HEK293T (cell line): ENCODE measurements around the gene SLC19A1.

Source experiments
- CTCF ChIA-PET: fragments of 350-600 bp; formaldehyde crosslinking; extraction: SDS; loops from one replicate; lab custom pipeline; 2021; ENCODE audit warnings: antibody characterized with exemption, inconsistent platforms; lab: Yijun Ruan, JAX
- POLR2A ChIA-PET: fragments of 350-600 bp; formaldehyde crosslinking; extraction: SDS; loops from one replicate; lab custom pipeline; 2020; ENCODE audit warnings: antibody characterized with exemption, inconsistent platforms; lab: Yijun Ruan, JAX
- DNase-seq: peaks from one replicate; pipeline ENCODE4 v3.0.0; 2012; ENCODE audit warnings: mixed read lengths; ENCODE audit errors: extremely low spot score
- ARNT ChIP-seq: fragments of 450-650 bp; IDR thresholded peaks from 2 replicates; pipeline ENCODE4 v1.6.1; 2017; ENCODE audit warnings: mild to moderate bottlenecking
- BHLHE40 ChIP-seq: fragments of 450-650 bp; IDR thresholded peaks from 2 replicates; pipeline ENCODE4 v1.6.1; 2016; ENCODE audit warnings: mild to moderate bottlenecking, moderate library complexity, borderline replicate concordance
- CTBP1 ChIP-seq: fragments of 450-650 bp; IDR thresholded peaks from 2 replicates; pipeline ENCODE4 v1.6.1; 2016; ENCODE audit warnings: borderline replicate concordance
- ELF4 ChIP-seq: fragments of 450-650 bp; IDR thresholded peaks from 2 replicates; pipeline ENCODE4 v1.6.1; 2017; ENCODE audit warnings: antibody characterized with exemption
- FOXA1 ChIP-seq: fragments of 450-650 bp; IDR thresholded peaks from 2 replicates; pipeline ENCODE4 v1.6.1; 2016; ENCODE audit warnings: mild to moderate bottlenecking
- FOXK2 ChIP-seq: fragments of 450-650 bp; IDR thresholded peaks from 2 replicates; pipeline ENCODE4 v1.6.1; 2016; ENCODE audit warnings: mild to moderate bottlenecking
- FOXM1 ChIP-seq: fragments of 450-650 bp; IDR thresholded peaks from 2 replicates; pipeline ENCODE4 v1.6.1; 2017; ENCODE audit warnings: mild to moderate bottlenecking, borderline replicate concordance
- HDGF ChIP-seq: fragments of 450-650 bp; IDR thresholded peaks from 2 replicates; pipeline ENCODE4 v1.6.1; 2017; ENCODE audit warnings: antibody characterized with exemption, borderline replicate concordance
- L3MBTL2 ChIP-seq: fragments of 450-650 bp; conservative IDR thresholded peaks from 2 replicates; pipeline ENCODE4 v1.6.1; 2016; ENCODE audit warnings: mild to moderate bottlenecking
- LEF1 ChIP-seq: fragments of 450-650 bp; IDR thresholded peaks from 2 replicates; pipeline ENCODE4 v1.6.1; 2017; ENCODE audit warnings: mild to moderate bottlenecking, borderline replicate concordance
- NFRKB ChIP-seq: fragments of 450-650 bp; IDR thresholded peaks from 2 replicates; pipeline ENCODE4 v1.6.1; 2016; ENCODE audit warnings: mild to moderate bottlenecking, moderate library complexity
- SP1 ChIP-seq: fragments of 450-650 bp; IDR thresholded peaks from 2 replicates; pipeline ENCODE4 v1.6.1; 2017
- SUZ12 ChIP-seq: fragments of 450-650 bp; IDR thresholded peaks from 2 replicates; pipeline ENCODE4 v1.6.1; 2016; ENCODE audit warnings: mild to moderate bottlenecking
- TARDBP ChIP-seq: fragments of 450-650 bp; IDR thresholded peaks from 2 replicates; pipeline ENCODE4 v1.6.1; 2016
- ZNF384 ChIP-seq: fragments of 450-650 bp; IDR thresholded peaks from 2 replicates; pipeline ENCODE4 v1.6.1; 2016
- TF ChIP-seq, protein P1 (sequence below): fragments of 450-650 bp; IDR thresholded peaks from 2 replicates; pipeline ENCODE4 v1.6.1; 2016

SLC19A1 gene

DNA sequence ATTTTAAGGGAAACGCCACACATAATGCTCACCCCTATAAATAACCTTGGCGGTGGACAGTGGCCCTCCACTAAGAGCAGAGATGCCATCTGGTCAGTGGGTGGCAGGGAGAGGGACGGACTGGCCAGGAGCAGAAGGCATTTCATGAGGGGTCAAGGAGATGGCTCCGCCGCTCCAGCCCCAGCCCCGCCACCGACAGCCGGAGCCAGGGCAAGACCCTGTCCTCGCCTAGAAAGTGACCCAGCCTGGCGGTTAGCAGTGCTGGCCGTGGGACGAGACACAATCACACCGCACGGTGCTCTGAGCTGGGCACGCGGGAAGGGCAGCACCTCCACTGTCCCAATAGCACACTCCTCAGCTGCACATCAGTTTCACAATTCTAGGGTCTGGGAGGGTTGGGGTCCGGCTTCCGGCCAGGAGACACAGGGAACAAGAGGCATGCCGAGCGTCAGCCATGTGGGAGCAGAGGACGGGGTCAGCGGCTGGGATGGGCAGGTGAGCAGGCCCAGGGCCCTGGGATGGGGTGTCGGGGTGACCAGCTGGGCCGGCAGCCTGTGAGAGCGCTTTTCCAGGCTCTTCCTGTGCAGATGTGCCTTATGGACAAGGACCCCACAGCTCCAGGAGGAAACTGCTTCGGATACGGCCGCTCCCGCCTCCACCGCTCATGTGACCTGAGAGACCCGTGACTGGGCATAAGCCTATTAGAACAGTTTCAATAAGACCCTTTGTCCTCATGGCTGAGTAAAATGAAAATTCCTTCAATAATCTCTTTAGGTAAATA, 5.7 kb downstream of the SLC19A1 start:
- CTCF ChIA-PET: no interaction called here
- TF ChIP-seq TARDBP: no peak
- POLR2A ChIA-PET: no interaction called here
- no peak for DNase-seq

DNA sequence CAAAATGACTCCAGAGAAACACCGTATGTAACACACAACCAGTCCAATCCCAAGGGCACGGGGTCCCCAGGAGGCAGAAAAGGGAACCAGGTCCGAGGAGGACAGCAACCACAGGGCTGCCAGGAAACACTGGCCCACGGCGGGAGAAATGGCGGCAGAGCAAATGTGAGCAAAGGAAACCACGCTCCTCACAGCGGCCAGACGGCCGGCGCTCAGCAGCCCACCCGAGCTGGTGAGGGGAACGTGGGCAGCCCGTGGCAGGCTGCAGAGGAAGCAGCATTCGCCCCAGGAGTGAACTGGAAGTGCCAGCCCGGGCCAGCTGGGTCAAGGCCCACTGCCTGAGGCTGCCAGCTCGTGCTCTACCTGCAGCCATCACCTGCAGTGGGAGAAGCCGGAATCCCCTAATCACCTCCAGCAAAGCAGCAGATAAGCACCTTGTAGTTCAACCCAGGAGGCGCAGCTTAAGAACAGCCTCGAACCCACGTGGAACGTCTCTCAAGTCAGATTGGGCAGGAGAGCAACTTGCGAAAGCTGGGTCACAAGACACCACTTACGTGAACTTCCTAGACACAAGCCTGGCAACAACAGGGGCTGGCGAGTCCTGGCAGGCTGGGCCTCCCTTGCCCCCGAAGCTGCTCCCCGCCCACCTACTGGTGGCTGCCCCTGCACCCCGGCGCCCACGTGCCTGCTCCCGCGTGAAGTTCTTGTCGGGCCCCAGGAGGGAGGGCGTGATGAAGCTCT, 6.7 kb downstream of the SLC19A1 start:
- no peak for TF ChIP-seq SP1
- no peak for TF ChIP-seq ARNT
- no peak for TF ChIP-seq FOXA1
- TF ChIP-seq BHLHE40: no peak
- TF ChIP-seq FOXK2: no peak
- no peak for TF ChIP-seq L3MBTL2
- TF ChIP-seq ZNF384: no peak
- TF ChIP-seq CTBP1: no peak
- CTCF ChIA-PET: no interaction called here
- POLR2A ChIA-PET: no interaction called here
- DNase-seq: no peak

DNA sequence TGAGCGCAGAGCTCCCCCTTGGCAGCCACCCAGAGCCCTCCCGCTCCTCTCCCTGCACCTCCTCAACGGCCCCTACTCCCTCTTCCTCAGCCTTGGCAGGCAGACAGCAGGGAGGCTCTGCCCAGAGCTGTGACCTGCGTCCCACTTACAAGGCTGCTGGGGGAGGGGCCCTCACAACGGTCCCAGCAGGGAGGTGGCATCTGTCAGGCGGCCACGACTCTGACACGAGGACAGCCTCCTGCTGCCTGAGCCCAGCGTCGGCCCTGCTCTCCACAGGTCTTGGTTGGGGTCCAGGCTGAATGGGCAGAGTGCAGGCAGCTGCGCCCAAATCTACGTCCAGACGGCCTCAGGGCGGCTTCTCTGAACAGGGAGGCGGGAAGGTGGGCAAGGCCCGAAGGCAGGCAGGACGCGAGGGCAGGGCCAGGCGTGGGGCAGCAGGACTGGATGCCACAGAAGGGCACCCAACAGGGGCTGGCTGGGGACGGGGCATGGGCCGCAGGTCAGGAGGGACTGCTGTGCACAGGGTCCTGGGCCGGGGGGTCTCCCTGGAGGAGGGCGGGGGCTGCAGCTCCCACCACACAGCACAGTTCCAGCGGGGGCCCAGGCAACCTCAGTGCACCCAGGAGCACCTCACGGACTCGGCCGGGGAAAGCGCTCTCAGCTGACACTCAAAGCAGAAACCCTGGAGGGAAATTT, 7.5 kb downstream of the SLC19A1 start:
- DNase-seq: no peak
- TF ChIP-seq HDGF: no peak
- TF ChIP-seq FOXM1: no peak
- TF ChIP-seq ELF4: no peak
- TF ChIP-seq ARNT: no peak
- no peak for TF ChIP-seq BHLHE40
- TF ChIP-seq ZNF384: no peak
- TF ChIP-seq NFRKB: no peak
- TF ChIP-seq FOXA1: no peak
- ChIA-PET POLR2A (no interaction called here), CTCF (no interaction called here)

DNA sequence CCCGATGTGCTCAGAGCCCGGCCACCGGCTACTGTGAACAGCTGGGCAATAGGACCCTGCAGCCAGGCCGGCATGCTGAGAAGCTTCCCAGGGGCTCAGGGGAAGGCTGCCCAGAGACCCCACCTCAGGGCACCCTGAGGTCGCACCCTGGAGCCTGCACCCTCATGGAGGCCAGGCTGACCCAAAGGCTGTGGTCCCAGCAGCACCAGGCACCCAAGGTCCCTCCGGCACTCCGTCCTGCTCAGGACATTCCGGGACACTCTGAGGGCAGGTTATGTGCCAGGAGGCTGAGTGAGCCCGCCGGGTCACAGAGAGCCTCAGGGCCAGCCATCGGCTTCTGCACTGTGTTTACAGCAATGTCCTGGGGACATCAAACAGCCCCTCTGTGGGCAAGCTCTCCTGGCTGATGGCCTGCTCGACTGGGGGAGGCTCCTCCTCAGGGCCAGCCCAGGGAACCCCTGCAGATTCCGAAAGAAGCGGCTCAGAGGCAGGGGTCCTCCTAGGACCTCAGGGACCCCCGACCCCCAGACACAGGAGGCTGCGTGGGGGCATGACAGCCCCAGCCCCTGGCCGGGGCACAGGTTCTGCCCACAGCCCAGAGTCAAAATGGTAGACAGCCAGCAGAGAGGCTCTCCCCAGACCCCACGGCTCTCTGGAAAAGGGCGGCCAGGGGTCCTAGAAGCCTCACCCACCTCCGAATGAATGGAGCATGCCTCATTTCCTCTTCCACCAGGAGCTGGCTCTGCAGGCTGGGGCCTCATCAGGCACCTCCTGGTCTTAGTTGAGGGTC, 8.2 kb downstream of the SLC19A1 start:
- POLR2A ChIA-PET: no interaction called here
- TF ChIP-seq HDGF (no peak), FOXK2 (no peak), CTBP1 (no peak), ELF4 (no peak), LEF1 (no peak), NFRKB (no peak), FOXA1 (no peak), ARNT (no peak), TARDBP (no peak)
- TF ChIP-seq, protein P1, sequence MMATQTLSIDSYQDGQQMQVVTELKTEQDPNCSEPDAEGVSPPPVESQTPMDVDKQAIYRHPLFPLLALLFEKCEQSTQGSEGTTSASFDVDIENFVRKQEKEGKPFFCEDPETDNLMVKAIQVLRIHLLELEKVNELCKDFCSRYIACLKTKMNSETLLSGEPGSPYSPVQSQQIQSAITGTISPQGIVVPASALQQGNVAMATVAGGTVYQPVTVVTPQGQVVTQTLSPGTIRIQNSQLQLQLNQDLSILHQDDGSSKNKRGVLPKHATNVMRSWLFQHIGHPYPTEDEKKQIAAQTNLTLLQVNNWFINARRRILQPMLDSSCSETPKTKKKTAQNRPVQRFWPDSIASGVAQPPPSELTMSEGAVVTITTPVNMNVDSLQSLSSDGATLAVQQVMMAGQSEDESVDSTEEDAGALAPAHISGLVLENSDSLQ: no peak
- no peak for DNase-seq
- CTCF ChIA-PET: no interaction called here

GRCh38 chr21:45533361-45533845, 8.8 kb downstream of the SLC19A1 start:
- ChIA-PET POLR2A (no interaction called here), CTCF (no interaction called here)
- DNase-seq: no peak
- no peak for TF ChIP-seq L3MBTL2

GRCh38 chr21:45532826-45533360, 9.3 kb downstream of the SLC19A1 start:
- DNase-seq: no peak
- ChIA-PET POLR2A (no interaction called here), CTCF (no interaction called here)
- TF ChIP-seq NFRKB (no peak), TARDBP (no peak), HDGF (no peak), ARNT (no peak), FOXA1 (no peak), SP1 (no peak), FOXK2 (no peak), BHLHE40 (no peak), LEF1 (no peak), CTBP1 (no peak), FOXM1 (no peak), ZNF384 (no peak), SUZ12 (no peak)
- TF ChIP-seq, protein P1: no peak
